ENCODE data around the gene IRGQ.

DNA sequence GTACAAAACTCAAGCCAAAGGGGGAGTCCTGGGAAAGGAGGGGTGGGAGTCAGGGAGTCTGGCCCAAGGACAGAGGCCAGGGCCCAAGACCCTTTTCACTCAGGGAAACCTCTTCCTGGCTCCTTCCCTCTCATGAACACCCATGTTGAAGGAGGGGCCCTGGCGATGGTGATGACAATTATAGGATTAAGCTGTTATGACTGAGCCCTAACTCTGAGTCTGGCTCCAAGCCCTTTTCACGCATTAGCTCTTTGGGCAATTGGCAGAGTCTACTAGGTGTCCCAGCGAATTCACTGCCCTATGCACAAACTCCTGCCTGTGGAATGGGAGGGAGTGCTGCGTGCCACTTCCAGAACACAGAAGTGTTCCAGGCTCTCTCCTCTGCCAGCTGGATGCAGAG, 42.3 kb downstream of the IRGQ start:
- TF ChIP-seq, protein P1, sequence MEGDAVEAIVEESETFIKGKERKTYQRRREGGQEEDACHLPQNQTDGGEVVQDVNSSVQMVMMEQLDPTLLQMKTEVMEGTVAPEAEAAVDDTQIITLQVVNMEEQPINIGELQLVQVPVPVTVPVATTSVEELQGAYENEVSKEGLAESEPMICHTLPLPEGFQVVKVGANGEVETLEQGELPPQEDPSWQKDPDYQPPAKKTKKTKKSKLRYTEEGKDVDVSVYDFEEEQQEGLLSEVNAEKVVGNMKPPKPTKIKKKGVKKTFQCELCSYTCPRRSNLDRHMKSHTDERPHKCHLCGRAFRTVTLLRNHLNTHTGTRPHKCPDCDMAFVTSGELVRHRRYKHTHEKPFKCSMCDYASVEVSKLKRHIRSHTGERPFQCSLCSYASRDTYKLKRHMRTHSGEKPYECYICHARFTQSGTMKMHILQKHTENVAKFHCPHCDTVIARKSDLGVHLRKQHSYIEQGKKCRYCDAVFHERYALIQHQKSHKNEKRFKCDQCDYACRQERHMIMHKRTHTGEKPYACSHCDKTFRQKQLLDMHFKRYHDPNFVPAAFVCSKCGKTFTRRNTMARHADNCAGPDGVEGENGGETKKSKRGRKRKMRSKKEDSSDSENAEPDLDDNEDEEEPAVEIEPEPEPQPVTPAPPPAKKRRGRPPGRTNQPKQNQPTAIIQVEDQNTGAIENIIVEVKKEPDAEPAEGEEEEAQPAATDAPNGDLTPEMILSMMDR (IDR thresholded peaks at IDR 0.05) = no peak
- TF ChIP-seq POLR2A (IDR thresholded peaks at IDR 0.05) = no peak
